GM23338 (cell line): ENCODE measurements around the gene SAMD13. TPM values are rescaled to one million over a fixed set of nuclear protein-coding genes. Genes with fewer than 3 reads are reported as not detected.

Source experiments
- ATAC-seq: fragments of 200-7000 bp; cut with Tn5 transposase; 3 replicates; pipeline ENCODE4 v1.9.1; 2020
- DNase-seq: peaks from one replicate; pipeline ENCODE4 v3.0.0-alpha.2; 2015; ENCODE audit warnings: low spot score
- H2AFZ ChIP-seq: fragments of 200-600 bp; sonication (generic); 2 replicates; pipeline ENCODE4 v1.8.0; 2016; ENCODE audit warnings: antibody characterized with exemption, mild to moderate bottlenecking, moderate library complexity
- H3F3A ChIP-seq: fragments of 200-600 bp; sonication (generic); replicated peaks from 2 replicates; pipeline ENCODE4 v1.8.0; 2017; ENCODE audit warnings: antibody characterized with exemption, mixed run types, low read depth
- H3K27ac ChIP-seq: fragments of 200-600 bp; sonication (generic); 2 replicates; pipeline ENCODE4 v1.6.1; 2016; ENCODE audit warnings: low read depth
- H3K27me3 ChIP-seq: fragments of 200-600 bp; sonication (generic); 2 replicates; pipeline ENCODE4 v1.8.0; 2016; ENCODE audit warnings: mild to moderate bottlenecking, mixed run types, moderate library complexity; ENCODE audit not compliant: insufficient read depth
- H3K36me3 ChIP-seq: fragments of 200-600 bp; sonication (generic); 2 replicates; pipeline ENCODE4 v1.8.0; 2016; ENCODE audit warnings: mild to moderate bottlenecking; ENCODE audit not compliant: insufficient read depth
- H3K4me1 ChIP-seq: fragments of 200-600 bp; sonication (generic); 2 replicates; pipeline ENCODE4 v1.8.0; 2016; ENCODE audit warnings: mild to moderate bottlenecking, moderate library complexity; ENCODE audit not compliant: insufficient read depth
- H3K4me2 ChIP-seq: fragments of 200-600 bp; sonication (generic); 2 replicates; pipeline ENCODE4 v1.7.1; 2017; ENCODE audit warnings: mixed run types
- H3K4me3 ChIP-seq: fragments of 200-600 bp; sonication (generic); 2 replicates; pipeline ENCODE4 v1.6.1; 2016; ENCODE audit warnings: mixed run types
- H3K79me2 ChIP-seq: fragments of 200-600 bp; sonication (generic); replicated peaks from 2 replicates; pipeline ENCODE4 v1.8.0; 2017; ENCODE audit warnings: mild to moderate bottlenecking; ENCODE audit not compliant: insufficient read depth
- H3K9me2 ChIP-seq: fragments of 200-600 bp; sonication (generic); 2 replicates; pipeline ENCODE4 v1.8.0; 2017; ENCODE audit not compliant: insufficient read depth
- H4K20me1 ChIP-seq: fragments of 200-600 bp; sonication (generic); replicated peaks from 2 replicates; pipeline ENCODE4 v1.8.0; 2017; ENCODE audit warnings: mild to moderate bottlenecking; ENCODE audit not compliant: insufficient read depth
- H3K27ac Mint-ChIP-seq: 2 replicates; pipeline ENCODE4 v1.8.0; 2020; ENCODE audit warnings: inconsistent platforms, mild to moderate bottlenecking, moderate library complexity, mixed read lengths
- H3K27me3 Mint-ChIP-seq: 3 replicates; pipeline ENCODE4 v1.8.0; 2022; ENCODE audit warnings: low read depth, mild to moderate bottlenecking, moderate library complexity, mixed read lengths, inconsistent platforms; ENCODE audit not compliant: insufficient read depth, poor library complexity
- H3K36me3 Mint-ChIP-seq: 3 replicates; pipeline ENCODE4 v1.8.0; 2021; ENCODE audit warnings: low read depth, mild to moderate bottlenecking, inconsistent platforms, moderate library complexity, mixed read lengths
- H3K4me1 Mint-ChIP-seq: 3 replicates; pipeline ENCODE4 v1.8.0; 2020; ENCODE audit warnings: mild to moderate bottlenecking, inconsistent platforms, mixed read lengths
- H3K4me3 Mint-ChIP-seq: 3 replicates; pipeline ENCODE4 v1.8.0; 2021; ENCODE audit warnings: moderate library complexity, mild to moderate bottlenecking, inconsistent platforms, mixed read lengths
- H3K9me3 Mint-ChIP-seq: 3 replicates; pipeline ENCODE4 v1.8.0; 2020; ENCODE audit warnings: moderate library complexity, mild to moderate bottlenecking, inconsistent platforms, mixed read lengths
- CREB1 ChIP-seq: fragments of 250-450 bp; sonication (Bioruptor Pico); IDR thresholded peaks from 2 replicates; pipeline ENCODE4 v1.5.0; 2020; ENCODE audit warnings: low read depth, mild to moderate bottlenecking, moderate library complexity
- CTCF ChIP-seq, 2 experiments: fragments of 200-600 bp in 1 of 2; sonication (generic) in 1 of 2; conservative IDR thresholded peaks; 2 replicates each; pipeline versions ENCODE4 v1.5.1 to v1.6.1; 2016 to 2017; ENCODE audit warnings: antibody characterized with exemption in 2 of 2, low read depth in 2 of 2, mild to moderate bottlenecking in 2 of 2, moderate library complexity in 1 of 2
- ETS1 ChIP-seq: IDR thresholded peaks from 2 replicates; pipeline ENCODE4 v1.6.1; 2016; ENCODE audit warnings: antibody characterized with exemption
- EZH2 ChIP-seq: fragments of 200-600 bp; sonication (generic); IDR thresholded peaks from one replicate; pipeline ENCODE4 v1.8.0; 2017; ENCODE audit warnings: antibody characterized with exemption, mild to moderate bottlenecking, low read depth; ENCODE audit not compliant: unreplicated experiment
- EZH2phosphoT487 ChIP-seq: fragments of 200-600 bp; sonication (generic); IDR thresholded peaks from one replicate; pipeline ENCODE4 v1.8.1; 2018; ENCODE audit warnings: antibody characterized with exemption; ENCODE audit not compliant: unreplicated experiment
- JUNB ChIP-seq: IDR thresholded peaks from one replicate; pipeline ENCODE4 v1.6.1; 2016; ENCODE audit warnings: antibody characterized with exemption; ENCODE audit not compliant: unreplicated experiment
- NANOG ChIP-seq: IDR thresholded peaks from 2 replicates; pipeline ENCODE4 v1.6.1; 2016; ENCODE audit warnings: antibody characterized with exemption, borderline replicate concordance
- POLR2AphosphoS5 ChIP-seq: IDR thresholded peaks from 2 replicates; pipeline ENCODE4 v1.6.1; 2016; ENCODE audit warnings: antibody characterized with exemption, low read depth
- REST ChIP-seq: IDR thresholded peaks from one replicate; pipeline ENCODE4 v1.6.1; 2018; ENCODE audit warnings: antibody characterized with exemption; ENCODE audit not compliant: unreplicated experiment
- STAT1 ChIP-seq: IDR thresholded peaks from one replicate; pipeline ENCODE4 v1.6.1; 2016; ENCODE audit warnings: antibody characterized with exemption; ENCODE audit not compliant: unreplicated experiment
- ZNF114 ChIP-seq: fragments of 250-450 bp; sonication (Bioruptor Pico); IDR thresholded peaks from 2 replicates; pipeline ENCODE4 v1.5.0; 2020; ENCODE audit warnings: mild to moderate bottlenecking, moderate library complexity
- ZNF331 ChIP-seq: fragments of 250-450 bp; sonication (Bioruptor Pico); IDR thresholded peaks from 2 replicates; pipeline ENCODE4 v1.5.0; 2020; ENCODE audit warnings: low read depth, mild to moderate bottlenecking, moderate library complexity
- ZNF462 ChIP-seq: fragments of 250-450 bp; sonication (Bioruptor Pico); IDR thresholded peaks from 2 replicates; pipeline ENCODE4 v1.5.0; 2020; ENCODE audit warnings: mild to moderate bottlenecking, moderate library complexity
- polyA plus RNA-seq: library from polyadenylated mRNA; unstranded; fragments of >200 nt; fragmentation: Nextera tagmentation; extraction: Ambion mirVana; gene quantifications from 2 replicates; pipeline ENCODE4 v1.2.1, GENCODE V29; 2016
- total RNA-seq: library from RNA; depleted of rRNA; stranded (reverse); fragments of >200 nt; shearing (Covaris generic); gene quantifications from 2 replicates; pipeline ENCODE4 v1.2.3, GENCODE V29; 2014

Gene SAMD13
- total and polyA plus RNA-seq, 2 experiments from 2014 or later: 2.5 to 3.6 TPM

- TF ChIP-seq ZNF462 (no peak), EZH2 (no peak)
These were observed 80.6 kb downstream of the SAMD13 start (continued) for GRCh38 chr1:84382127-84382526.

- Histone ChIP-seq H3F3A (no peaks in the 10 kb centered on the region), H3K4me2 (no peak overlapping the region), H2AFZ (0 out of 2 replicates have a peak overlapping the region, but pooled peaks have one; percentile 34), H4K20me1 (no peaks in the 10 kb centered on the region), H3K27me3 (no peaks in the 10 kb centered on the region), H3K79me2 (no peaks in the 10 kb centered on the region), H3K27ac (no peak overlapping the region), H3K4me1 (no peaks in the 10 kb centered on the region), H3K9me2 (no peaks in the 10 kb centered on the region), H3K36me3 (no peaks in the 10 kb centered on the region), H3K4me3 (no peak overlapping the region)
- Mint-ChIP-seq H3K9me3 (no peaks in the 10 kb centered on the region), H3K27me3 (no peaks in the 10 kb centered on the region), H3K4me1 (peaks cover 8% of the 10 kb centered on the region), H3K27ac (no peak overlapping the region), H3K4me3 (no peak overlapping the region), H3K36me3 (no peaks in the 10 kb centered on the region)
- DNase-seq (no peak), ATAC-seq (no peak)
- TF ChIP-seq CREB1 (no peak), EZH2 (no peak), POLR2AphosphoS5 (no peak), ZNF331 (CRISPR knock-in tag) (no peak), EZH2phosphoT487 (no peak), ZNF114 (CRISPR knock-in tag) (no peak), NANOG (no peak), ETS1 (no peak), STAT1 (no peak), REST (no peak), JUNB (no peak), CTCF (conservative IDR thresholded peaks at IDR 0.05; ENCODE audit: low read depth in 2 of 2) (no peak)
These were observed 83.8 kb downstream of the SAMD13 start for GRCh38 chr1:84385347-84385746.
